NT2/D1 (cell line): ENCODE data around the gene RASL10B.

Experiments used
- DNase-seq: peaks from one replicate; pipeline ENCODE4 v3.0.0-alpha.2; 2011; ENCODE audit warnings: low read depth, low spot score
- H3K27me3 ChIP-seq: 2 replicates; pipeline ENCODE4 v1.6.0; 2011; ENCODE audit warnings: mild to moderate bottlenecking; ENCODE audit not compliant: insufficient read length, insufficient read depth
- H3K36me3 ChIP-seq: 2 replicates; pipeline ENCODE4 v1.6.1; 2011; ENCODE audit warnings: mild to moderate bottlenecking, low read length, mixed read lengths; ENCODE audit not compliant: insufficient read depth, insufficient read length
- H3K4me1 ChIP-seq: 2 replicates; pipeline ENCODE4 v1.5.1; 2011; ENCODE audit not compliant: insufficient read depth, insufficient read length
- H3K4me3 ChIP-seq: 2 replicates; pipeline ENCODE4 v1.5.1; 2011; ENCODE audit warnings: low read depth; ENCODE audit not compliant: insufficient read length
- H3K9ac ChIP-seq: 2 replicates; pipeline ENCODE4 v1.6.0; 2011; ENCODE audit warnings: low read depth; ENCODE audit not compliant: insufficient read length
- H3K9me3 ChIP-seq: 2 replicates; pipeline ENCODE4 v1.5.1; 2011; ENCODE audit warnings: mild to moderate bottlenecking, low read length; ENCODE audit not compliant: insufficient read depth
- SUZ12 ChIP-seq: IDR thresholded peaks from 2 replicates; pipeline ENCODE4 v1.6.1; 2011; ENCODE audit not compliant: insufficient read length, insufficient read depth; ENCODE audit errors: extremely low read depth
- YY1 ChIP-seq: IDR thresholded peaks from 2 replicates; pipeline ENCODE4 v1.6.1; 2011; ENCODE audit not compliant: insufficient read length, insufficient read depth
- ZNF274 ChIP-seq: IDR thresholded peaks from 2 replicates; pipeline ENCODE4 v1.6.1; 2011; ENCODE audit warnings: mild to moderate bottlenecking, low read depth, low read length

The RASL10B gene

GRCh38 chr17:35736236-35736635 lies 4.8 kb downstream of the RASL10B start:
- Histone ChIP-seq H3K27me3 (no peaks in the 10 kb centered on the region), H3K9ac (no peak overlapping the region), H3K4me1 (peaks cover 3% of the 10 kb centered on the region), H3K9me3 (no peaks in the 10 kb centered on the region), H3K36me3 (peaks cover 48% of the 10 kb centered on the region), H3K4me3 (no peak overlapping the region)
- TF ChIP-seq YY1 (no peak), SUZ12 (no peak), ZNF274 (no peak)
- DNase-seq = no peak

GRCh38 chr17:35738519-35739133 lies 7.2 kb downstream of the RASL10B start:
- Histone ChIP-seq H3K9ac (no peak overlapping the region), H3K4me3 (no peak overlapping the region), H3K4me1 (peaks cover 2% of the 10 kb centered on the region), H3K9me3 (no peaks in the 10 kb centered on the region), H3K36me3 (peaks cover 40% of the 10 kb centered on the region), H3K27me3 (no peaks in the 10 kb centered on the region)
- TF ChIP-seq SUZ12 = no peak
- no peak for TF ChIP-seq YY1
- no peak for TF ChIP-seq ZNF274
- DNase-seq = no peak

- Histone ChIP-seq H3K36me3 (peaks cover 28% of the 10 kb centered on the region), H3K4me1 (peaks cover 2% of the 10 kb centered on the region), H3K27me3 (no peaks in the 10 kb centered on the region), H3K4me3 (no peak overlapping the region), H3K9ac (no peak overlapping the region), H3K9me3 (no peaks in the 10 kb centered on the region)
- TF ChIP-seq ZNF274 (no peak), SUZ12 (no peak), YY1 (no peak)
- DNase-seq = no peak
Observed at GRCh38 chr17:35740216-35740615, 8.8 kb downstream of the RASL10B start.

- Histone ChIP-seq H3K27me3 (no peaks in the 10 kb centered on the region), H3K4me1 (peaks cover 2% of the 10 kb centered on the region), H3K36me3 (peaks cover 23% of the 10 kb centered on the region), H3K9me3 (no peaks in the 10 kb centered on the region), H3K9ac (no peak overlapping the region), H3K4me3 (no peak overlapping the region)
- no peak for DNase-seq
- TF ChIP-seq YY1 = no peak
- TF ChIP-seq ZNF274 = no peak
- TF ChIP-seq SUZ12 = no peak
Observed at GRCh38 chr17:35740997-35741931, 9.8 kb downstream of the RASL10B start.

- no peaks in the 10 kb centered on the region for H3K27me3 ChIP-seq
- H3K9me3 ChIP-seq = no peaks in the 10 kb centered on the region
- no peak for TF ChIP-seq YY1
- no peak for TF ChIP-seq ZNF274
- TF ChIP-seq SUZ12 = no peak
- H3K36me3 ChIP-seq = peaks cover 15% of the 10 kb centered on the region
- H3K4me1 ChIP-seq = peaks cover 2% of the 10 kb centered on the region
- H3K9ac ChIP-seq = no peak overlapping the region
- H3K4me3 ChIP-seq = no peak overlapping the region
- no peak for DNase-seq
Observed at GRCh38 chr17:35742496-35742895, 11.1 kb downstream of the RASL10B start.

- Histone ChIP-seq H3K36me3 (peaks cover 12% of the 10 kb centered on the region), H3K9me3 (no peaks in the 10 kb centered on the region), H3K9ac (no peak overlapping the region), H3K4me3 (no peak overlapping the region), H3K4me1 (peaks cover 5% of the 10 kb centered on the region), H3K27me3 (no peaks in the 10 kb centered on the region)
- no peak for TF ChIP-seq ZNF274
- no peak for TF ChIP-seq YY1
- TF ChIP-seq SUZ12 = no peak
- DNase-seq = no peak
Observed at GRCh38 chr17:35742896-35743477, 11.5 kb downstream of the RASL10B start.

GRCh38 chr17:35743626-35744328 lies 12.3 kb downstream of the RASL10B start:
- TF ChIP-seq ZNF274 (no peak), YY1 (no peak), SUZ12 (no peak)
- Histone ChIP-seq H3K9me3 (no peaks in the 10 kb centered on the region), H3K9ac (no peak overlapping the region), H3K27me3 (no peaks in the 10 kb centered on the region), H3K36me3 (peaks cover 12% of the 10 kb centered on the region), H3K4me3 (no peak overlapping the region), H3K4me1 (peaks cover 7% of the 10 kb centered on the region)
- DNase-seq = no peak
